Fibroblast of lung (primary cell): Measurements from ENCODE around the gene C1orf116. TPM values are rescaled to one million over a fixed set of nuclear protein-coding genes. Genes with fewer than 3 reads are reported as not detected.

Experiments
- DNase-seq, 2 donors: peaks; one replicate each; pipeline versions ENCODE4 v3.0.0 to v3.0.0-alpha.2; 2010; ENCODE audit warnings: low read depth in 2 of 2
- H2AFZ ChIP-seq: 2 replicates; pipeline ENCODE4 v1.5.1; 2012; ENCODE audit warnings: low read length, control low read depth, inconsistent platforms
- H3K27ac ChIP-seq: 2 replicates; pipeline ENCODE4 v1.5.1; 2011; ENCODE audit warnings: low read length, control low read depth; ENCODE audit not compliant: insufficient read depth
- H3K27me3 ChIP-seq: 2 replicates; pipeline ENCODE4 v1.5.1; 2011; ENCODE audit warnings: mild to moderate bottlenecking, low read length; ENCODE audit not compliant: control insufficient read depth, insufficient read depth
- H3K36me3 ChIP-seq: 2 replicates; pipeline ENCODE4 v1.5.1; 2011; ENCODE audit warnings: low read length; ENCODE audit not compliant: control insufficient read depth, insufficient read depth
- H3K4me1 ChIP-seq: 2 replicates; pipeline ENCODE4 v1.5.1; 2011; ENCODE audit warnings: low read length; ENCODE audit not compliant: control insufficient read depth, insufficient read depth; ENCODE audit errors: extremely low read depth
- H3K4me2 ChIP-seq: 2 replicates; pipeline ENCODE4 v1.5.1; 2011; ENCODE audit warnings: low read length, control low read depth; ENCODE audit not compliant: insufficient read depth; ENCODE audit errors: extremely low read depth
- H3K4me3 ChIP-seq, 4 experiments: fragments of 200-600 bp in 1 of 4; sonication (generic) in 1 of 4; replicated peaks in 1 of 4; 2 replicates each; pipeline ENCODE4 v1.5.1; 2011 to 2016; ENCODE audit warnings: low read length in 4 of 4, low read depth in 3 of 4, mild to moderate bottlenecking in 3 of 4, control low read depth in 2 of 4, inconsistent platforms in 1 of 4, mixed read lengths in 1 of 4; ENCODE audit not compliant: insufficient read depth in 1 of 4; ENCODE audit errors: control extremely low read depth in 1 of 4
- H3K79me2 ChIP-seq: 2 replicates; pipeline ENCODE4 v1.5.1; 2012; ENCODE audit warnings: mild to moderate bottlenecking, low read length, inconsistent platforms; ENCODE audit not compliant: control insufficient read depth, insufficient read depth
- H3K9ac ChIP-seq: 2 replicates; pipeline ENCODE4 v1.5.1; 2011; ENCODE audit warnings: mild to moderate bottlenecking, low read length, control low read depth; ENCODE audit not compliant: insufficient read depth
- H3K9me3 ChIP-seq: 2 replicates; pipeline ENCODE4 v1.5.1; 2012; ENCODE audit warnings: low read depth, low read length; ENCODE audit not compliant: control insufficient read depth, insufficient read depth
- H4K20me1 ChIP-seq: 2 replicates; pipeline ENCODE4 v1.5.1; 2011; ENCODE audit warnings: low read length; ENCODE audit not compliant: control insufficient read depth, insufficient read depth; ENCODE audit errors: extremely low read depth
- CTCF ChIP-seq, 2 donors: IDR thresholded peaks in 1 of 2; conservative IDR thresholded peaks in 1 of 2; 1 replicate in 1 of 2; 2 replicates in 1 of 2; pipeline ENCODE4 v1.5.1; 2011 to 2012; ENCODE audit warnings: low read length in 2 of 2, control low read depth in 1 of 2, inconsistent platforms in 1 of 2, low read depth in 1 of 2, mild to moderate bottlenecking in 1 of 2
- EZH2 ChIP-seq: IDR thresholded peaks from 2 replicates; pipeline ENCODE4 v1.5.1; 2012; ENCODE audit warnings: low read length, control low read depth, mild to moderate bottlenecking; ENCODE audit errors: missing control alignments
- polyA plus RNA-seq, 2 donors: library from polyadenylated mRNA; depleted of rRNA in 1 of 2; stranded (reverse) in 1 of 2; unstranded in 1 of 2; fragments of >200 nt; gene quantifications; 2 replicates each; pipeline ENCODE4 v1.2.1, GENCODE V29; 2011 to 2012; ENCODE audit warnings: missing spikeins in 1 of 2
- total RNA-seq: library from RNA; depleted of rRNA; stranded (reverse); fragments of >200 nt; gene quantifications from 2 replicates; pipeline ENCODE4 v1.2.1, GENCODE V29; 2014

C1orf116 gene
- total and polyA plus RNA-seq, 2 donors (not counting 1 experiment from before 2014, with no cell fraction given), result 0.06 TPM; not detected in 1

- no peak overlapping the region for H3K4me3 ChIP-seq
- no peaks in the 10 kb centered on the region for H3K9me3 ChIP-seq
- H3K36me3 ChIP-seq, result no peaks in the 10 kb centered on the region
- no peak overlapping the region for H3K9ac ChIP-seq
- no peaks in the 10 kb centered on the region for H4K20me1 ChIP-seq
- H3K4me1 ChIP-seq, result no peaks in the 10 kb centered on the region
- no peaks in the 10 kb centered on the region for H3K79me2 ChIP-seq
- TF ChIP-seq EZH2, result no peak
- TF ChIP-seq CTCF (conservative IDR thresholded peaks at IDR 0.05 in 1 of 2, IDR thresholded peaks at IDR 0.05 in 1 of 2; ENCODE audit: low read depth in 1 of 2, low read length in 2 of 2), result no peak
- H3K27me3 ChIP-seq, result no peaks in the 10 kb centered on the region
- H3K27ac ChIP-seq, result no peak overlapping the region
- DNase-seq, result no peak
- H2AFZ ChIP-seq, result no peak overlapping the region
- H3K4me2 ChIP-seq, result no peak overlapping the region
These were observed 17.8 kb downstream of the C1orf116 start for GRCh38 chr1:207014728-207015127.

DNA sequence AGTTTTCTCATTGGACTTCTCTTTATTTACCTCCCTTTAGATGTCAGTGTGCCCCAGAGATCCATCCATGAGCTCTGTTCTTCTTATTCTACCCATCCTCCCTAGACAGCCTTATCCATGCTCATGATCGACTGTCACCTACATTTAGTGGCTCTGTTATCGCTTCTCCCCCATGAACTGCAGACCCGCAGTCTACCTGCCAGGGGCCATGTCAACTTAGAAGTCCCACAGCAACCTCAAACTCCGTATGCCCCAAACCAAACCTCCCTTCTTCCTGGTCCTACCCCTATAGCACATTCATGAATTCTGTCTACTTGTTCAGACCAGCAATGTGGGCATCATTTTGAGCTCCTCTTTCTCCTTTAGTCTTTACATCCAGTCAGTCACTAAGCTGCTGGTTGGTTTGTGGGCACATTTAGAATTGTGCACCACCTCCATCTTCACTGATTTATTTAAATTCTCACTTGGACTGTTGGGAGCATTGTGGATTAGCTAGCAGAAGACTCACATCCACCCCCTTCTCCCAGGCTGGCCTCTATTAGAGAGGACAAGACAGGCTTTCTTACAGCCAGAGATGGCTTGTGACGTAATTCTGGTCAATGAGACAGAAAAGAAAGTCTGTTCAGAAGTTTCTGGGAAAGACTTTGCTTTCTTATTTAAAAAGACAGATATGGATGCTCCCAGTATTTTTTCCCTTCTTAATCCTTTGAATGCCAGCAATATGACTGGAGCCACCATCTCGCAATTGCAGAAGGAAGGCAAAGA lies 19.1 kb downstream of the C1orf116 start:
- Histone ChIP-seq H3K79me2 (no peaks in the 10 kb centered on the region), H2AFZ (no peak overlapping the region), H3K9ac (no peak overlapping the region), H3K27me3 (no peaks in the 10 kb centered on the region), H3K27ac (no peak overlapping the region), H3K36me3 (no peaks in the 10 kb centered on the region), H3K4me3 (no peak overlapping the region), H3K9me3 (no peaks in the 10 kb centered on the region), H4K20me1 (no peaks in the 10 kb centered on the region), H3K4me2 (no peak overlapping the region), H3K4me1 (no peaks in the 10 kb centered on the region)
- no peak for DNase-seq
- TF ChIP-seq CTCF (conservative IDR thresholded peaks at IDR 0.05 in 1 of 2, IDR thresholded peaks at IDR 0.05 in 1 of 2; ENCODE audit: low read depth in 1 of 2, low read length in 2 of 2) (no peak), EZH2 (no peak)

GRCh38 chr1:207010726-207011125 lies 21.8 kb downstream of the C1orf116 start:
- Histone ChIP-seq H4K20me1 (no peaks in the 10 kb centered on the region), H3K4me1 (no peaks in the 10 kb centered on the region), H2AFZ (no peak overlapping the region), H3K4me3 (no peak overlapping the region), H3K36me3 (no peaks in the 10 kb centered on the region), H3K27me3 (no peaks in the 10 kb centered on the region), H3K4me2 (no peak overlapping the region), H3K9ac (no peak overlapping the region), H3K79me2 (no peaks in the 10 kb centered on the region), H3K9me3 (no peaks in the 10 kb centered on the region), H3K27ac (no peak overlapping the region)
- no peak for DNase-seq
- TF ChIP-seq EZH2, result no peak
- no peak for TF ChIP-seq CTCF (conservative IDR thresholded peaks at IDR 0.05 in 1 of 2, IDR thresholded peaks at IDR 0.05 in 1 of 2; ENCODE audit: low read depth in 1 of 2, low read length in 2 of 2)
